ENCODE results near the gene TFAP2C.

Gene TFAP2C

GRCh38 chr20:56588996-56589395, 40.1 kb upstream of the TFAP2C start:
- DNase-seq (ENCODE audit: low read depth, low spot score) = no peak
- TF ChIP-seq, protein P1, sequence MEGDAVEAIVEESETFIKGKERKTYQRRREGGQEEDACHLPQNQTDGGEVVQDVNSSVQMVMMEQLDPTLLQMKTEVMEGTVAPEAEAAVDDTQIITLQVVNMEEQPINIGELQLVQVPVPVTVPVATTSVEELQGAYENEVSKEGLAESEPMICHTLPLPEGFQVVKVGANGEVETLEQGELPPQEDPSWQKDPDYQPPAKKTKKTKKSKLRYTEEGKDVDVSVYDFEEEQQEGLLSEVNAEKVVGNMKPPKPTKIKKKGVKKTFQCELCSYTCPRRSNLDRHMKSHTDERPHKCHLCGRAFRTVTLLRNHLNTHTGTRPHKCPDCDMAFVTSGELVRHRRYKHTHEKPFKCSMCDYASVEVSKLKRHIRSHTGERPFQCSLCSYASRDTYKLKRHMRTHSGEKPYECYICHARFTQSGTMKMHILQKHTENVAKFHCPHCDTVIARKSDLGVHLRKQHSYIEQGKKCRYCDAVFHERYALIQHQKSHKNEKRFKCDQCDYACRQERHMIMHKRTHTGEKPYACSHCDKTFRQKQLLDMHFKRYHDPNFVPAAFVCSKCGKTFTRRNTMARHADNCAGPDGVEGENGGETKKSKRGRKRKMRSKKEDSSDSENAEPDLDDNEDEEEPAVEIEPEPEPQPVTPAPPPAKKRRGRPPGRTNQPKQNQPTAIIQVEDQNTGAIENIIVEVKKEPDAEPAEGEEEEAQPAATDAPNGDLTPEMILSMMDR (IDR thresholded peaks at IDR 0.05; ENCODE audit: low read depth, low read length) = no peak
- H3K4me3 ChIP-seq (ENCODE audit: low read depth, low read length) = no peak overlapping the region

GRCh38 chr20:56589633-56590032, 39.5 kb upstream of the TFAP2C start:
- TF ChIP-seq, protein P1 (IDR thresholded peaks at IDR 0.05; ENCODE audit: low read depth, low read length) = no peak
- H3K4me3 ChIP-seq (ENCODE audit: low read depth, low read length) = no peak overlapping the region
- DNase-seq (ENCODE audit: low read depth, low spot score) = no peak
- in situ Hi-C loops (cut with HindIII; ENCODE audit: low sequenced_read_pairs) = no loop called here

More at GRCh38 chr20:56588996-56589395, 40.1 kb upstream of the TFAP2C start:
- in situ Hi-C loops (cut with HindIII; ENCODE audit: low sequenced_read_pairs) = no loop called here

DNA sequence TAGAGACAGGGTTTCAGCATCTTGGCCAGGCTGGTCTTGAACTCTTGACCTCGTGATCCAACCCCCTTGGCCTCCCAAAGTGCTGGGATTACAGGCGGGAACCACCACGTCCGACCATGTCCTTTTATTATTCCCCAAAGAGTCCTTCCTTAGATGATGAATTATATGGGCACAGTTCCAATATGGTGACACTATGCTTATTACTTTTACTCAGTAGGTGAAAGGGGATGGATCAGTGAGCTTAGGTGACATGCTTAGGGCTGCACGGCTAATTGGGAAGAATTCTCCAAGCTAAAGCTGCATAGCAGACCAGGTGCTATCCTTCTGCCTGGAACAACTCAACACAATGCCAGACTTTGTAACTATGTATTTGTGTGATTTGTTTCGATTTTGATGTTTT, 38.2 kb upstream of the TFAP2C start:
- TF ChIP-seq, protein P1 (IDR thresholded peaks at IDR 0.05; ENCODE audit: low read depth, low read length) = no peak
- DNase-seq (ENCODE audit: low read depth, low spot score) = no peak
- H3K4me3 ChIP-seq (ENCODE audit: low read depth, low read length) = no peak overlapping the region
- in situ Hi-C loops (cut with HindIII; ENCODE audit: low sequenced_read_pairs) = no loop called here

DNA sequence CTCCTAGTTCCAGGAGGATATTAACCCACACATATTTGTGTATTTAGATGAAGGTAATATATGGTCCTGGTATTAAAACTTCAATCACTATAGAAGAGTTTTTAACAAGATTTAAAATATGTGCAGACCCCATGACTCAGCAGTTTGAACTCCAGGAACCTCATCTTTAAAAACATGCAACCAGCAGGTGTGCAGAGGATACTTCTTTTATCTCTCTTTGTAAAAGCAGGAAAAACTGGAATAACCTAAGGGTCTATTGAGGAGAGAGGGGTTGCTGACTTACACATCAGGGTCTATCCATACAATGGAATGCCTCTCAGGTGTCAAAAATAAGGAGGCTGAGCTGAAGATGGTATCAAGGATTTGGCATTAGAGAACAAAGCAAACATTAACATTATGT, 36.9 kb upstream of the TFAP2C start:
- no peak for DNase-seq (ENCODE audit: low read depth, low spot score)
- in situ Hi-C loops (cut with HindIII; ENCODE audit: low sequenced_read_pairs) = no loop called here
- no peak overlapping the region for H3K4me3 ChIP-seq (ENCODE audit: low read depth, low read length)
- TF ChIP-seq, protein P1 (IDR thresholded peaks at IDR 0.05; ENCODE audit: low read depth, low read length) = no peak

DNA sequence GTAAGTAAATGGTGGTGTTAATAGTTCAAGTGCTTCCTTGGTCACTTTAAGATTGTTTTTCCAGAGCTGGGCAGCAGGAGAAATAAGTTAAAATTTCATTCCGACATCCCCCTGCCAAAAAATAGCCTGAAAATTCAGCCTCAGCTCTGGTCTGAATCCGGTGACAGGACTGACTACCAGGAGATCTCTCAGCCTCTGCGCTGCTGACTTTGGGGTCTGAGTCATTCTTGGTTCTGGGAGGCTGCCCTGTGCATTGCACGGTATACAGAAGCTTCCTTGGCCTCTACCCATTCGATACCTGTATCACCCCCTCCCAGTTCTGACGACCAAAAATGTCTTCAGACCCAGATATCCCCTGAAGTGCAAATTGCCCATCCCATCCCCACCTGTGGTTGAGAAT, 36.3 kb upstream of the TFAP2C start:
- TF ChIP-seq, protein P1 (IDR thresholded peaks at IDR 0.05; ENCODE audit: low read depth, low read length) = no peak
- no peak for DNase-seq (ENCODE audit: low read depth, low spot score)
- no peak overlapping the region for H3K4me3 ChIP-seq (ENCODE audit: low read depth, low read length)
- in situ Hi-C loops (cut with HindIII; ENCODE audit: low sequenced_read_pairs) = no loop called here

DNA sequence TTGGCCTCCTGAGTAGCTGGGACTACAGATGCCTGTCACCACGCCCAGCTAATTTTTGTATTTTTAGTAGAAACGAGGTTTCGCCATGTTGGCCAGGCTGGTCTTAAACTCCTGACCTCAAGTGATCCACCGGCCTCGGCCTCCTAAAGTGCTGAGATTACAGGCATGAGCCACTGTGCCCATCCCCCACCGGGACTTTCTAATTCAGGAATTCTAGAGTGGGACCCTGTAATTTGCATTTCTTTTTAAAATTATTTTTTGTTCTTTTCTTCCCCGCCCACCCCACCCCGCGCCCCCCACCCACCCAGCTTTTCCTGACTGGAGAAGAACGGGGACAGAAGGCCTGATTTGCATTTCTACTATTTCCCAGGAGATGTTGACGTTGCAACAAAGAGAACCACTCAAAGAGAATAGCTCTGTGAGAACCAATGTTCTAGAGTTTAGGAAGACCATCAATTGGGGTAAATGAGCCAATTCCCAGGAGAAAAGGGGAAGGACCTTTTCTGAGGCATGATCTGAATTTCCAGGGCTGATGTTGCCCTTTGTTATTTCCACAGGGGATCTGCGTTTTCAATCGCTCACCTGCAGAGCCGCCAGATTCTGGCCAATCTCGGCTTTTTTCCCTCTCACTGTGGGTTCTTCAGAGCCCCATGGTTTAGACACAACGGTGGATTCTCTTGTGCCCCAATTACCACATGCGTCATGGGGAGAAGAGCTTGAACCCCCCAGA, 33.2 kb upstream of the TFAP2C start:
- TF ChIP-seq, protein P1 (IDR thresholded peaks at IDR 0.05; ENCODE audit: low read depth, low read length) = no peak
- in situ Hi-C loops (cut with HindIII; ENCODE audit: low sequenced_read_pairs) = no loop called here
- no peak for DNase-seq (ENCODE audit: low read depth, low spot score)
- H3K4me3 ChIP-seq (ENCODE audit: low read depth, low read length) = no peak overlapping the region
